Measurements from ENCODE around the gene C8A. TPM values are rescaled to one million over a fixed set of nuclear protein-coding genes. Genes with fewer than 3 reads are reported as not detected.

The C8A gene
- total RNA-seq, 1 experiment from 2014 or later = not detected

- DNase-seq (ENCODE audit: low spot score) = no peak
Observed at GRCh38 chr1:56925193-56925592, 70.6 kb downstream of the C8A start.

GRCh38 chr1:56927171-56927570, 72.6 kb downstream of the C8A start:
- no peak for DNase-seq (ENCODE audit: low spot score)

GRCh38 chr1:56927986-56928385, 73.4 kb downstream of the C8A start:
- no peak for DNase-seq (ENCODE audit: low spot score)

GRCh38 chr1:56929492-56929891, 74.9 kb downstream of the C8A start:
- no peak for DNase-seq (ENCODE audit: low spot score)

GRCh38 chr1:56931211-56931610, 76.6 kb downstream of the C8A start:
- no peak for DNase-seq (ENCODE audit: low spot score)

- no peak for DNase-seq (ENCODE audit: low spot score)
Observed at GRCh38 chr1:56931686-56932085, 77.1 kb downstream of the C8A start.

- no peak for DNase-seq (ENCODE audit: low spot score)
Observed at GRCh38 chr1:56933161-56933560, 78.6 kb downstream of the C8A start.

- no peak for DNase-seq (ENCODE audit: low spot score)
Observed at GRCh38 chr1:56933606-56934005, 79.0 kb downstream of the C8A start.

GRCh38 chr1:56934430-56935060, 79.9 kb downstream of the C8A start:
- no peak for DNase-seq (ENCODE audit: low spot score)

GRCh38 chr1:56938646-56939045, 84.0 kb downstream of the C8A start:
- no peak for DNase-seq (ENCODE audit: low spot score)

GRCh38 chr1:56939209-56939608, 84.6 kb downstream of the C8A start:
- no peak for DNase-seq (ENCODE audit: low spot score)

GRCh38 chr1:56940039-56940438, 85.4 kb downstream of the C8A start:
- no peak for DNase-seq (ENCODE audit: low spot score)

GRCh38 chr1:56948403-56949023, 93.9 kb downstream of the C8A start:
- no peak for DNase-seq (ENCODE audit: low spot score)

GRCh38 chr1:56952501-56952900, 97.9 kb downstream of the C8A start:
- DNase-seq (ENCODE audit: low spot score) = no peak

- no peak for DNase-seq (ENCODE audit: low spot score)
Observed at GRCh38 chr1:56953386-56953785, 98.8 kb downstream of the C8A start.

- no peak for DNase-seq (ENCODE audit: low spot score)
Observed at GRCh38 chr1:56954664-56955063, 100.1 kb downstream of the C8A start.

GRCh38 chr1:56957931-56958330, 103.3 kb downstream of the C8A start:
- DNase-seq (ENCODE audit: low spot score) = no peak

- no peak for DNase-seq (ENCODE audit: low spot score)
Observed at GRCh38 chr1:56958526-56958925, 103.9 kb downstream of the C8A start.

GRCh38 chr1:56961426-56961825, 106.8 kb downstream of the C8A start:
- DNase-seq (ENCODE audit: low spot score) = no peak

GRCh38 chr1:56963667-56964066, 109.1 kb downstream of the C8A start:
- DNase-seq (ENCODE audit: low spot score) = no peak

- DNase-seq (ENCODE audit: low spot score) = no peak
Observed at GRCh38 chr1:56964349-56965017, 109.9 kb downstream of the C8A start.

GRCh38 chr1:56965191-56965590, 110.6 kb downstream of the C8A start:
- DNase-seq (ENCODE audit: low spot score) = no peak

All from HT-29 (cell line).